ENCODE results near the gene CDKL2. TPM values are rescaled to one million over a fixed set of nuclear protein-coding genes. Genes with fewer than 3 reads are reported as not detected.

Gene CDKL2
- total RNA-seq, 1 donor from 2014 or later: 3.0 TPM

- Mint-ChIP-seq H3K4me1 (peaks cover 8% of the 10 kb centered on the region), H3K9me3 (no peaks in the 10 kb centered on the region), H3K27me3 (ENCODE audit: low read depth) (no peaks in the 10 kb centered on the region), H3K4me3 (no peak overlapping the region), H3K36me3 (peaks cover 15% of the 10 kb centered on the region), H3K27ac (no peak overlapping the region)
- DNase-seq (ENCODE audit: low spot score in 2 of 2, unreplicated experiment in 2 of 2): no peak
- TF ChIP-seq, protein P1, sequence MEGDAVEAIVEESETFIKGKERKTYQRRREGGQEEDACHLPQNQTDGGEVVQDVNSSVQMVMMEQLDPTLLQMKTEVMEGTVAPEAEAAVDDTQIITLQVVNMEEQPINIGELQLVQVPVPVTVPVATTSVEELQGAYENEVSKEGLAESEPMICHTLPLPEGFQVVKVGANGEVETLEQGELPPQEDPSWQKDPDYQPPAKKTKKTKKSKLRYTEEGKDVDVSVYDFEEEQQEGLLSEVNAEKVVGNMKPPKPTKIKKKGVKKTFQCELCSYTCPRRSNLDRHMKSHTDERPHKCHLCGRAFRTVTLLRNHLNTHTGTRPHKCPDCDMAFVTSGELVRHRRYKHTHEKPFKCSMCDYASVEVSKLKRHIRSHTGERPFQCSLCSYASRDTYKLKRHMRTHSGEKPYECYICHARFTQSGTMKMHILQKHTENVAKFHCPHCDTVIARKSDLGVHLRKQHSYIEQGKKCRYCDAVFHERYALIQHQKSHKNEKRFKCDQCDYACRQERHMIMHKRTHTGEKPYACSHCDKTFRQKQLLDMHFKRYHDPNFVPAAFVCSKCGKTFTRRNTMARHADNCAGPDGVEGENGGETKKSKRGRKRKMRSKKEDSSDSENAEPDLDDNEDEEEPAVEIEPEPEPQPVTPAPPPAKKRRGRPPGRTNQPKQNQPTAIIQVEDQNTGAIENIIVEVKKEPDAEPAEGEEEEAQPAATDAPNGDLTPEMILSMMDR (IDR thresholded peaks at IDR 0.05; ENCODE audit: unreplicated experiment): no peak
Observed at GRCh38 chr4:75639124-75639695, 8.9 kb upstream of the CDKL2 start.

DNA sequence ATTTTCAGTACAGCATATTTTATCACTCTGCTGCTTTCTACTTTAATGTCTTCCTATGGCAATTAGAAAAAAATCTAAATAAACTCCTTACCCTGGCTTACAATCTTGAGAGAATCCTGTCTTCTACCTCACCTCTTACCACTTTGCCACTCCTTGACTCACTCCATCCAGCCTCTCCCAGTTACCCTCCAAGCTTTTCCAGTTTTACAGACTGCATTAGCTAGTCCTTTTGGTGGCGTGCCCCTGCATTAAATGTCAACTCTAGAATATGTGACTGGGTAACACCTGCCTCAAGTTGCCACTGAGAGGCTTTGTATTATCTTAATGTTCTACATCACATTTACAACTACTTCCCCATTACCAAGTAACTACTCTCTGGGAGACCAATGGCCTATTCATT, 7.5 kb upstream of the CDKL2 start:
- H3K4me1 Mint-ChIP-seq: peaks cover 8% of the 10 kb centered on the region
- no peak overlapping the region for H3K4me3 Mint-ChIP-seq
- no peaks in the 10 kb centered on the region for H3K9me3 Mint-ChIP-seq
- peaks cover 12% of the 10 kb centered on the region for H3K36me3 Mint-ChIP-seq
- H3K27me3 Mint-ChIP-seq (ENCODE audit: low read depth): no peaks in the 10 kb centered on the region
- H3K27ac Mint-ChIP-seq: no peak overlapping the region
- TF ChIP-seq, protein P1 (IDR thresholded peaks at IDR 0.05; ENCODE audit: unreplicated experiment): no peak
- no peak for DNase-seq (ENCODE audit: low spot score in 2 of 2, unreplicated experiment in 2 of 2)

GRCh38 chr4:75637176-75637575, 6.8 kb upstream of the CDKL2 start:
- TF ChIP-seq, protein P1 (IDR thresholded peaks at IDR 0.05; ENCODE audit: unreplicated experiment): no peak
- H3K4me1 Mint-ChIP-seq: peaks cover 8% of the 10 kb centered on the region
- peaks cover 12% of the 10 kb centered on the region for H3K36me3 Mint-ChIP-seq
- no peaks in the 10 kb centered on the region for H3K9me3 Mint-ChIP-seq
- H3K27ac Mint-ChIP-seq: peak overlapping the region; percentile 26
- DNase-seq (ENCODE audit: low spot score in 2 of 2, unreplicated experiment in 2 of 2): no peak
- H3K27me3 Mint-ChIP-seq (ENCODE audit: low read depth): no peaks in the 10 kb centered on the region
- H3K4me3 Mint-ChIP-seq: no peak overlapping the region

GRCh38 chr4:75634951-75635350, 4.6 kb upstream of the CDKL2 start:
- TF ChIP-seq, protein P1 (IDR thresholded peaks at IDR 0.05; ENCODE audit: unreplicated experiment): no peak
- Mint-ChIP-seq H3K4me3 (no peak overlapping the region), H3K27ac (no peak overlapping the region), H3K36me3 (peaks cover 8% of the 10 kb centered on the region), H3K9me3 (no peaks in the 10 kb centered on the region), H3K4me1 (peaks cover 14% of the 10 kb centered on the region), H3K27me3 (ENCODE audit: low read depth) (no peaks in the 10 kb centered on the region)
- no peak for DNase-seq (ENCODE audit: low spot score in 2 of 2, unreplicated experiment in 2 of 2)

- H3K27ac Mint-ChIP-seq: no peak overlapping the region
- peaks cover 15% of the 10 kb centered on the region for H3K4me1 Mint-ChIP-seq
- TF ChIP-seq, protein P1 (IDR thresholded peaks at IDR 0.05; ENCODE audit: unreplicated experiment): no peak
Observed at GRCh38 chr4:75634281-75634680, 4.0 kb upstream of the CDKL2 start.

DNA sequence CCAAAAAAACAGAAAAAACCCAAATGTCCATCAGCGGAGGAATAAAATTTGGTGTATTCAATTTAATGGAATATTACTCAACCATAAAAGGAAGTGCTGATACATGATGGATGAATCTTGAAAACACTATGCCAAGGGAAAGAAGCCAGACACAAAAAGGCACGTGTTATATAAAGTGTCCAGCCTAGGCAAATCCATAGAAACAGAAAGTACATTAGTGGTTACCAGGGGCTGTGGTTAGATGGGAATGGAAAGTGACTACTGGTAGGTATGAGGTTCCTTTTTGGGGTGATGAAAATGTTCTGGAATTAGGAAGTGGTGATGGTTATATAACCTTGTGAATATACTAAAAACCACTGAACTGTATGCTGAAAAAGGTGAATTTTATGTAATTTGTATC, 3.5 kb upstream of the CDKL2 start:
- no peak for DNase-seq (ENCODE audit: low spot score in 2 of 2, unreplicated experiment in 2 of 2)
- Mint-ChIP-seq H3K9me3 (no peaks in the 10 kb centered on the region), H3K36me3 (peaks cover under 1% of the 10 kb centered on the region), H3K27me3 (ENCODE audit: low read depth) (no peaks in the 10 kb centered on the region), H3K4me3 (no peak overlapping the region), H3K4me1 (peaks cover 19% of the 10 kb centered on the region), H3K27ac (no peak overlapping the region)
- TF ChIP-seq, protein P1 (IDR thresholded peaks at IDR 0.05; ENCODE audit: unreplicated experiment): no peak

More at GRCh38 chr4:75634281-75634680, 4.0 kb upstream of the CDKL2 start:
- no peak overlapping the region for H3K4me3 Mint-ChIP-seq
- DNase-seq (ENCODE audit: low spot score in 2 of 2, unreplicated experiment in 2 of 2): no peak
- H3K36me3 Mint-ChIP-seq: peaks cover 4% of the 10 kb centered on the region
- no peaks in the 10 kb centered on the region for H3K9me3 Mint-ChIP-seq
- no peaks in the 10 kb centered on the region for H3K27me3 Mint-ChIP-seq (ENCODE audit: low read depth)
